A549 (cell line): ENCODE data around the gene SLC46A2. TPM values are rescaled to one million over a fixed set of nuclear protein-coding genes. Genes with fewer than 3 reads are reported as not detected.

Experiments
- ATAC-seq, 2 experiments: fragments of 200-7000 bp in 1 of 2; fragments of >200 bp in 1 of 2; cut with Nextera tagmentation in 1 of 2; cut with Tn5 transposase in 1 of 2; 3 replicates each; pipeline versions ENCODE4 v1.8.0 to v1.9.1; 2018 to 2020; ENCODE audit warnings: mild to moderate bottlenecking in 1 of 2, moderate library complexity in 1 of 2
- CTCF ChIA-PET: fragments of 300-600 bp; sonication (Branson Sonifier 250); formaldehyde crosslinking; extraction: SDS; loops from one replicate; lab custom pipeline; 2021; ENCODE audit warnings: antibody characterized with exemption, inconsistent platforms; lab: Yijun Ruan, JAX
- POLR2A ChIA-PET: fragments of 350-600 bp; formaldehyde crosslinking; extraction: SDS; loops from one replicate; lab custom pipeline; 2021; ENCODE audit warnings: antibody characterized with exemption, inconsistent platforms; lab: Yijun Ruan, JAX
- DNase-seq, 2 experiments: peaks; one replicate each; pipeline versions ENCODE4 v3.0.0 to v3.0.0-alpha.2; 2011 to 2016; ENCODE audit warnings: low read depth in 1 of 2, low spot score in 1 of 2
- FAIRE-seq: peaks from 2 replicates; lab custom pipeline; 2011; peaks lifted over from hg19 to GRCh38; lab: Jason Lieb, UNC
- H3K27ac ChIP-seq, 2 experiments: fragments of >200 bp; sonication (Bioruptor Twin); formaldehyde crosslinking; 3 replicates each; pipeline ENCODE4 v1.5.1; 2016 to 2017
- H3K4me1 ChIP-seq: fragments of >200 bp; sonication (Bioruptor Twin); formaldehyde crosslinking; 3 replicates; pipeline ENCODE4 v1.6.1; 2016
- H3K4me2 ChIP-seq: fragments of >200 bp; sonication (Bioruptor Twin); formaldehyde crosslinking; 3 replicates; pipeline ENCODE4 v1.6.1; 2016
- H3K4me3 ChIP-seq: fragments of >200 bp; sonication (Bioruptor Twin); formaldehyde crosslinking; 3 replicates; pipeline ENCODE4 v1.5.1; 2016
- H3K9me3 ChIP-seq: fragments of >200 bp; sonication (Bioruptor Twin); formaldehyde crosslinking; 3 replicates; pipeline ENCODE4 v1.6.1; 2016
- BHLHE40 ChIP-seq: IDR thresholded peaks from 2 replicates; pipeline ENCODE4 v1.6.1; 2012; ENCODE audit warnings: low read depth, low read length, inconsistent platforms
- CHD4 ChIP-seq: fragments of 200-600 bp; sonication (generic); IDR thresholded peaks from 2 replicates; pipeline ENCODE4 v1.6.1; 2016; ENCODE audit warnings: antibody characterized with exemption, mild to moderate bottlenecking, borderline replicate concordance
- E2F6 ChIP-seq: IDR thresholded peaks from 2 replicates; pipeline ENCODE4 v1.6.1; 2012; ENCODE audit warnings: low read depth, borderline replicate concordance
- ESRRA ChIP-seq: fragments of 150-350 bp; IDR thresholded peaks from 2 replicates; pipeline ENCODE4 v1.6.1; 2014; ENCODE audit warnings: mild to moderate bottlenecking, low read length, borderline replicate concordance
- HDAC2 ChIP-seq: fragments of 200-600 bp; sonication (generic); IDR thresholded peaks from 2 replicates; pipeline ENCODE4 v1.6.1; 2016
- HES2 ChIP-seq: fragments of >200 bp; sonication (Bioruptor Twin); formaldehyde crosslinking; IDR thresholded peaks from 2 replicates; pipeline ENCODE4 v1.6.1; 2016
- HOXA7 ChIP-seq: fragments of 250-450 bp; sonication (Bioruptor Pico); IDR thresholded peaks from 2 replicates; pipeline ENCODE4 v1.5.0; 2020; ENCODE audit warnings: mild to moderate bottlenecking, moderate library complexity
- HOXB13 ChIP-seq: fragments of 250-450 bp; sonication (Bioruptor Pico); IDR thresholded peaks from 2 replicates; pipeline ENCODE4 v1.5.0; 2020; ENCODE audit warnings: low read depth, mild to moderate bottlenecking, moderate library complexity
- JUN ChIP-seq, 2 experiments: fragments of >200 bp; sonication (Bioruptor Twin); formaldehyde crosslinking; IDR thresholded peaks; 2 replicates in 1 of 2; 3 replicates in 1 of 2; pipeline ENCODE4 v1.6.1; 2016 to 2017
- JUNB ChIP-seq: fragments of >200 bp; sonication (Bioruptor Twin); formaldehyde crosslinking; IDR thresholded peaks from 2 replicates; pipeline ENCODE4 v1.6.1; 2016
- KDM1A ChIP-seq: fragments of 200-600 bp; sonication (generic); IDR thresholded peaks from 2 replicates; pipeline ENCODE4 v1.6.1; 2016; ENCODE audit warnings: low read depth, mild to moderate bottlenecking
- KDM5A ChIP-seq: fragments of 200-600 bp; sonication (generic); IDR thresholded peaks from 2 replicates; pipeline ENCODE4 v1.6.1; 2016; ENCODE audit warnings: antibody characterized with exemption, mild to moderate bottlenecking
- MAFK ChIP-seq: fragments of 450-650 bp; IDR thresholded peaks from 2 replicates; pipeline ENCODE4 v1.6.1; 2014; ENCODE audit not compliant: partially characterized antibody
- MAX ChIP-seq: IDR thresholded peaks from 2 replicates; pipeline ENCODE4 v1.6.1; 2012
- NPAS2 ChIP-seq: fragments of 250-450 bp; sonication (Bioruptor Pico); IDR thresholded peaks from 2 replicates; pipeline ENCODE4 v1.8.0; 2022; ENCODE audit warnings: mild to moderate bottlenecking, moderate library complexity, borderline replicate concordance
- PHF8 ChIP-seq: fragments of 200-600 bp; sonication (generic); IDR thresholded peaks from 2 replicates; pipeline ENCODE4 v1.6.1; 2016; ENCODE audit warnings: low read depth, mild to moderate bottlenecking, antibody characterized with exemption, moderate library complexity, borderline replicate concordance
- POLR2A ChIP-seq: IDR thresholded peaks from 2 replicates; pipeline ENCODE4 v1.6.1; 2012; ENCODE audit warnings: mild to moderate bottlenecking, low read length
- POLR2AphosphoS2 ChIP-seq: conservative IDR thresholded peaks from 2 replicates; pipeline ENCODE4 v1.6.1; 2012; ENCODE audit warnings: low read length, improper control_type of control experiment, inconsistent platforms
- RARB ChIP-seq: fragments of 250-450 bp; sonication (Bioruptor Pico); IDR thresholded peaks from 2 replicates; pipeline ENCODE4 v1.8.0; 2021; ENCODE audit warnings: mild to moderate bottlenecking, moderate library complexity
- RNF2 ChIP-seq: fragments of 200-600 bp; sonication (generic); IDR thresholded peaks from 2 replicates; pipeline ENCODE4 v1.6.1; 2016; ENCODE audit warnings: low read depth, mild to moderate bottlenecking, antibody characterized with exemption, moderate library complexity, borderline replicate concordance
- TP53 ChIP-seq: fragments of 250-450 bp; sonication (Bioruptor Pico); IDR thresholded peaks from 2 replicates; pipeline ENCODE4 v1.5.0; 2021; ENCODE audit warnings: mild to moderate bottlenecking, moderate library complexity
- USF2 ChIP-seq: fragments of 450-650 bp; IDR thresholded peaks from 2 replicates; pipeline ENCODE4 v1.6.1; 2014; ENCODE audit warnings: antibody characterized with exemption
- ZFP36 ChIP-seq: fragments of 450-650 bp; IDR thresholded peaks from 2 replicates; pipeline ENCODE4 v1.6.1; 2014; ENCODE audit warnings: borderline replicate concordance; ENCODE audit not compliant: partially characterized antibody
- WGBS: methylation state at CpG from one replicate; pipeline ENCODE4 v1.1.6; 2017; ENCODE audit errors: missing lambda C conversion rate; 5-methylcytosine and 5-hydroxymethylcytosine counted together
- polyA plus RNA-seq, 4 experiments: library from polyadenylated mRNA; depleted of rRNA in 3 of 4; stranded (reverse); fragments of >200 nt; fragmentation: RNase III in 1 of 4; extraction: RNeasy Plus Mini Kit Qiagen cat#74134 plus additional on column Dnase treatment in 1 of 4; gene quantifications; 2 replicates in 3 of 4; 3 replicates in 1 of 4; pipeline ENCODE4 v1.2.3, GENCODE V29; 2011 to 2017
- TF ChIP-seq, protein P1 (sequence below): fragments of 250-450 bp; sonication (Bioruptor Pico); IDR thresholded peaks from 2 replicates; pipeline ENCODE4 v1.5.0; 2020; ENCODE audit warnings: low read depth, mild to moderate bottlenecking, moderate library complexity
- TF ChIP-seq, protein P2 (sequence below): IDR thresholded peaks from 2 replicates; pipeline ENCODE4 v1.6.1; 2012

Gene SLC46A2
- polyA plus RNA-seq, 2 of the 4 experiments (the other 2 are of a cell fraction): not detected

GRCh38 chr9:112896131-112896530, 5.5 kb upstream of the SLC46A2 start:
- WGBS: 0% methylated on average over 3 of the region's 3 CpGs
- Histone ChIP-seq H3K4me2 (no peak overlapping the region), H3K9me3 (no peaks in the 10 kb centered on the region; the same call in 2 of the 3 replicates)
- ATAC-seq (no peak), FAIRE-seq (no peak), DNase-seq (no peak)
- TF ChIP-seq PHF8: no peak
- TF ChIP-seq CHD4: no peak
- TF ChIP-seq E2F6: no peak
- no peak for TF ChIP-seq RARB (CRISPR knock-in tag)
- TF ChIP-seq HDAC2: no peak
- TF ChIP-seq, protein P1, sequence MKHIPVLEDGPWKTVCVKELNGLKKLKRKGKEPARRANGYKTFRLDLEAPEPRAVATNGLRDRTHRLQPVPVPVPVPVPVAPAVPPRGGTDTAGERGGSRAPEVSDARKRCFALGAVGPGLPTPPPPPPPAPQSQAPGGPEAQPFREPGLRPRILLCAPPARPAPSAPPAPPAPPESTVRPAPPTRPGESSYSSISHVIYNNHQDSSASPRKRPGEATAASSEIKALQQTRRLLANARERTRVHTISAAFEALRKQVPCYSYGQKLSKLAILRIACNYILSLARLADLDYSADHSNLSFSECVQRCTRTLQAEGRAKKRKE: no peak
- TF ChIP-seq, protein P2, sequence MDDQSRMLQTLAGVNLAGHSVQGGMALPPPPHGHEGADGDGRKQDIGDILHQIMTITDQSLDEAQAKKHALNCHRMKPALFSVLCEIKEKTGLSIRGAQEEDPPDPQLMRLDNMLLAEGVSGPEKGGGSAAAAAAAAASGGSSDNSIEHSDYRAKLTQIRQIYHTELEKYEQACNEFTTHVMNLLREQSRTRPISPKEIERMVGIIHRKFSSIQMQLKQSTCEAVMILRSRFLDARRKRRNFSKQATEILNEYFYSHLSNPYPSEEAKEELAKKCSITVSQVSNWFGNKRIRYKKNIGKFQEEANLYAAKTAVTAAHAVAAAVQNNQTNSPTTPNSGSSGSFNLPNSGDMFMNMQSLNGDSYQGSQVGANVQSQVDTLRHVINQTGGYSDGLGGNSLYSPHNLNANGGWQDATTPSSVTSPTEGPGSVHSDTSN: no peak
- no peak for TF ChIP-seq HES2
- no peak for TF ChIP-seq TP53 (CRISPR knock-in tag)
- TF ChIP-seq USF2: no peak
- TF ChIP-seq POLR2AphosphoS2: no peak
- no peak for TF ChIP-seq ESRRA
- TF ChIP-seq BHLHE40: no peak
- no peak for TF ChIP-seq NPAS2 (CRISPR knock-in tag)
- TF ChIP-seq, all 56 proteins: peak for 0
- no peak overlapping the region for H3K27ac ChIP-seq
- ChIA-PET CTCF (no interaction called here), POLR2A (no interaction called here)
- H3K4me1 ChIP-seq: no peaks in the 10 kb centered on the region
- no peak overlapping the region for H3K4me3 ChIP-seq

GRCh38 chr9:112894699-112895098, 4.0 kb upstream of the SLC46A2 start:
- no peak overlapping the region for H3K4me2 ChIP-seq
- 6% methylated on average over 1 of the region's 1 CpG for WGBS
- ChIA-PET CTCF (interaction anchor here (0.8 kb wide), 1 partner anchor 16 kb away, joined by 3 read pairs; no protein-coding TSS in a partner anchor), POLR2A (no interaction called here)
- H3K9me3 ChIP-seq: no peaks in the 10 kb centered on the region; the same call in 2 of the 3 replicates
- ATAC-seq (no peak), DNase-seq (no peak), FAIRE-seq (no peak)
- H3K4me1 ChIP-seq: no peaks in the 10 kb centered on the region
- no peak overlapping the region for H3K4me3 ChIP-seq
- TF ChIP-seq JUN (IDR thresholded peaks at IDR 0.05): no peak
- no peak for TF ChIP-seq E2F6
- TF ChIP-seq JUNB: no peak
- no peak for TF ChIP-seq RNF2
- TF ChIP-seq TP53 (CRISPR knock-in tag): no peak
- no peak for TF ChIP-seq POLR2A
- no peak for TF ChIP-seq HOXA7 (CRISPR knock-in tag)
- TF ChIP-seq KDM1A: no peak
- TF ChIP-seq HOXB13 (CRISPR knock-in tag): no peak
- no peak for TF ChIP-seq ZFP36
- TF ChIP-seq ESRRA: no peak
- no peak for TF ChIP-seq MAX
- TF ChIP-seq MAFK: no peak
- TF ChIP-seq, protein P2: no peak
- TF ChIP-seq KDM5A: no peak
- no peak overlapping the region for H3K27ac ChIP-seq
